Activated gamma-delta T cell treated with Interleukin-2 at 50 U/mL for 16 hours (primary cell): Measurements from ENCODE around the gene ZCCHC17.

Experiments used
- DNase-seq: peaks from one replicate; pipeline ENCODE4 v3.0.0-alpha.2; 2020

The ZCCHC17 gene

GRCh38 chr1:31396633-31397351, 100.0 kb downstream of the ZCCHC17 start:
- no peak for DNase-seq

- no peak for DNase-seq
These were observed 100.7 kb downstream of the ZCCHC17 start for GRCh38 chr1:31397360-31398095.

GRCh38 chr1:31398246-31398645, 101.4 kb downstream of the ZCCHC17 start:
- DNase-seq = no peak

GRCh38 chr1:31399976-31400375, 103.1 kb downstream of the ZCCHC17 start:
- no peak for DNase-seq

- no peak for DNase-seq
These were observed 103.6 kb downstream of the ZCCHC17 start for GRCh38 chr1:31400393-31400792.

- no peak for DNase-seq
These were observed 104.4 kb downstream of the ZCCHC17 start for GRCh38 chr1:31401241-31401640.

GRCh38 chr1:31405578-31406245, 108.9 kb downstream of the ZCCHC17 start:
- DNase-seq = no peak

- DNase-seq = no peak
These were observed 110.3 kb downstream of the ZCCHC17 start for GRCh38 chr1:31407029-31407626.

GRCh38 chr1:31408788-31409318, 112.0 kb downstream of the ZCCHC17 start:
- DNase-seq = no peak

- DNase-seq = no peak
These were observed 113.4 kb downstream of the ZCCHC17 start for GRCh38 chr1:31409946-31410858.

- no peak for DNase-seq
These were observed 114.0 kb downstream of the ZCCHC17 start for GRCh38 chr1:31410871-31411270.

- DNase-seq = no peak
These were observed 115.4 kb downstream of the ZCCHC17 start for GRCh38 chr1:31412205-31412604.

- no peak for DNase-seq
These were observed 116.0 kb downstream of the ZCCHC17 start, which contains the start of gene SERINC2 for GRCh38 chr1:31412732-31413404. Gene SERINC2 (plus strand): TSS chr1:31413213. CDS start chr1:31413266, 53 bp downstream.

GRCh38 chr1:31413405-31414001, 116.7 kb downstream of the ZCCHC17 start:
- peak; percentile 14 for DNase-seq
